Esophagus muscularis mucosa (tissue), 3 donors: ENCODE results near the gene S100A7A.

Experiments used
- POLR2A ChIP-seq: fragments of 450-650 bp; IDR thresholded peaks from one replicate; pipeline ENCODE4 v1.6.1; 2017; ENCODE audit warnings: antibody characterized with exemption, moderate library complexity, mild to moderate bottlenecking, low read depth
- TF ChIP-seq, protein P1 (sequence below), 3 experiments: fragments of 200-600 bp in 2 of 3; fragments of 450-650 bp in 1 of 3; sonication (generic) in 2 of 3; IDR thresholded peaks; one replicate each; pipeline ENCODE4 v1.5.1; 2017 to 2019; ENCODE audit warnings: antibody characterized with exemption in 3 of 3, mild to moderate bottlenecking in 2 of 3, moderate library complexity in 1 of 3

- TF ChIP-seq, protein P1, sequence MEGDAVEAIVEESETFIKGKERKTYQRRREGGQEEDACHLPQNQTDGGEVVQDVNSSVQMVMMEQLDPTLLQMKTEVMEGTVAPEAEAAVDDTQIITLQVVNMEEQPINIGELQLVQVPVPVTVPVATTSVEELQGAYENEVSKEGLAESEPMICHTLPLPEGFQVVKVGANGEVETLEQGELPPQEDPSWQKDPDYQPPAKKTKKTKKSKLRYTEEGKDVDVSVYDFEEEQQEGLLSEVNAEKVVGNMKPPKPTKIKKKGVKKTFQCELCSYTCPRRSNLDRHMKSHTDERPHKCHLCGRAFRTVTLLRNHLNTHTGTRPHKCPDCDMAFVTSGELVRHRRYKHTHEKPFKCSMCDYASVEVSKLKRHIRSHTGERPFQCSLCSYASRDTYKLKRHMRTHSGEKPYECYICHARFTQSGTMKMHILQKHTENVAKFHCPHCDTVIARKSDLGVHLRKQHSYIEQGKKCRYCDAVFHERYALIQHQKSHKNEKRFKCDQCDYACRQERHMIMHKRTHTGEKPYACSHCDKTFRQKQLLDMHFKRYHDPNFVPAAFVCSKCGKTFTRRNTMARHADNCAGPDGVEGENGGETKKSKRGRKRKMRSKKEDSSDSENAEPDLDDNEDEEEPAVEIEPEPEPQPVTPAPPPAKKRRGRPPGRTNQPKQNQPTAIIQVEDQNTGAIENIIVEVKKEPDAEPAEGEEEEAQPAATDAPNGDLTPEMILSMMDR (IDR thresholded peaks at IDR 0.05) = no peak
- no peak for TF ChIP-seq POLR2A
Measured at GRCh38 chr1:153439273-153439672, 23.0 kb downstream of the S100A7A start.
